GM23338 (cell line): Measurements from ENCODE around the gene PUS3. TPM values are rescaled to one million over a fixed set of nuclear protein-coding genes. Genes with fewer than 3 reads are reported as not detected.

Experiments
- ATAC-seq: fragments of 200-7000 bp; cut with Tn5 transposase; 3 replicates; pipeline ENCODE4 v1.9.1; 2020
- DNase-seq: peaks from one replicate; pipeline ENCODE4 v3.0.0-alpha.2; 2015; ENCODE audit warnings: low spot score
- H2AFZ ChIP-seq: fragments of 200-600 bp; sonication (generic); 2 replicates; pipeline ENCODE4 v1.8.0; 2016; ENCODE audit warnings: antibody characterized with exemption, mild to moderate bottlenecking, moderate library complexity
- H3F3A ChIP-seq: fragments of 200-600 bp; sonication (generic); replicated peaks from 2 replicates; pipeline ENCODE4 v1.8.0; 2017; ENCODE audit warnings: antibody characterized with exemption, mixed run types, low read depth
- H3K27ac ChIP-seq: fragments of 200-600 bp; sonication (generic); 2 replicates; pipeline ENCODE4 v1.6.1; 2016; ENCODE audit warnings: low read depth
- H3K27me3 ChIP-seq: fragments of 200-600 bp; sonication (generic); 2 replicates; pipeline ENCODE4 v1.8.0; 2016; ENCODE audit warnings: mild to moderate bottlenecking, mixed run types, moderate library complexity; ENCODE audit not compliant: insufficient read depth
- H3K36me3 ChIP-seq: fragments of 200-600 bp; sonication (generic); 2 replicates; pipeline ENCODE4 v1.8.0; 2016; ENCODE audit warnings: mild to moderate bottlenecking; ENCODE audit not compliant: insufficient read depth
- H3K4me1 ChIP-seq: fragments of 200-600 bp; sonication (generic); 2 replicates; pipeline ENCODE4 v1.8.0; 2016; ENCODE audit warnings: mild to moderate bottlenecking, moderate library complexity; ENCODE audit not compliant: insufficient read depth
- H3K4me2 ChIP-seq: fragments of 200-600 bp; sonication (generic); 2 replicates; pipeline ENCODE4 v1.7.1; 2017; ENCODE audit warnings: mixed run types
- H3K4me3 ChIP-seq: fragments of 200-600 bp; sonication (generic); 2 replicates; pipeline ENCODE4 v1.6.1; 2016; ENCODE audit warnings: mixed run types
- H3K79me2 ChIP-seq: fragments of 200-600 bp; sonication (generic); replicated peaks from 2 replicates; pipeline ENCODE4 v1.8.0; 2017; ENCODE audit warnings: mild to moderate bottlenecking; ENCODE audit not compliant: insufficient read depth
- H3K9me2 ChIP-seq: fragments of 200-600 bp; sonication (generic); 2 replicates; pipeline ENCODE4 v1.8.0; 2017; ENCODE audit not compliant: insufficient read depth
- H4K20me1 ChIP-seq: fragments of 200-600 bp; sonication (generic); replicated peaks from 2 replicates; pipeline ENCODE4 v1.8.0; 2017; ENCODE audit warnings: mild to moderate bottlenecking; ENCODE audit not compliant: insufficient read depth
- H3K27ac Mint-ChIP-seq: 2 replicates; pipeline ENCODE4 v1.8.0; 2020; ENCODE audit warnings: inconsistent platforms, mild to moderate bottlenecking, moderate library complexity, mixed read lengths
- H3K27me3 Mint-ChIP-seq: 3 replicates; pipeline ENCODE4 v1.8.0; 2022; ENCODE audit warnings: low read depth, mild to moderate bottlenecking, moderate library complexity, mixed read lengths, inconsistent platforms; ENCODE audit not compliant: insufficient read depth, poor library complexity
- H3K36me3 Mint-ChIP-seq: 3 replicates; pipeline ENCODE4 v1.8.0; 2021; ENCODE audit warnings: low read depth, mild to moderate bottlenecking, inconsistent platforms, moderate library complexity, mixed read lengths
- H3K4me1 Mint-ChIP-seq: 3 replicates; pipeline ENCODE4 v1.8.0; 2020; ENCODE audit warnings: mild to moderate bottlenecking, inconsistent platforms, mixed read lengths
- H3K4me3 Mint-ChIP-seq: 3 replicates; pipeline ENCODE4 v1.8.0; 2021; ENCODE audit warnings: moderate library complexity, mild to moderate bottlenecking, inconsistent platforms, mixed read lengths
- H3K9me3 Mint-ChIP-seq: 3 replicates; pipeline ENCODE4 v1.8.0; 2020; ENCODE audit warnings: moderate library complexity, mild to moderate bottlenecking, inconsistent platforms, mixed read lengths
- ETS1 ChIP-seq: IDR thresholded peaks from 2 replicates; pipeline ENCODE4 v1.6.1; 2016; ENCODE audit warnings: antibody characterized with exemption
- EZH2 ChIP-seq: fragments of 200-600 bp; sonication (generic); IDR thresholded peaks from one replicate; pipeline ENCODE4 v1.8.0; 2017; ENCODE audit warnings: antibody characterized with exemption, mild to moderate bottlenecking, low read depth; ENCODE audit not compliant: unreplicated experiment
- JUNB ChIP-seq: IDR thresholded peaks from one replicate; pipeline ENCODE4 v1.6.1; 2016; ENCODE audit warnings: antibody characterized with exemption; ENCODE audit not compliant: unreplicated experiment
- POLR2AphosphoS5 ChIP-seq: IDR thresholded peaks from 2 replicates; pipeline ENCODE4 v1.6.1; 2016; ENCODE audit warnings: antibody characterized with exemption, low read depth
- REST ChIP-seq: IDR thresholded peaks from one replicate; pipeline ENCODE4 v1.6.1; 2018; ENCODE audit warnings: antibody characterized with exemption; ENCODE audit not compliant: unreplicated experiment
- STAT1 ChIP-seq: IDR thresholded peaks from one replicate; pipeline ENCODE4 v1.6.1; 2016; ENCODE audit warnings: antibody characterized with exemption; ENCODE audit not compliant: unreplicated experiment
- ZNF331 ChIP-seq: fragments of 250-450 bp; sonication (Bioruptor Pico); IDR thresholded peaks from 2 replicates; pipeline ENCODE4 v1.5.0; 2020; ENCODE audit warnings: low read depth, mild to moderate bottlenecking, moderate library complexity
- ZNF462 ChIP-seq: fragments of 250-450 bp; sonication (Bioruptor Pico); IDR thresholded peaks from 2 replicates; pipeline ENCODE4 v1.5.0; 2020; ENCODE audit warnings: mild to moderate bottlenecking, moderate library complexity
- polyA plus RNA-seq: library from polyadenylated mRNA; unstranded; fragments of >200 nt; fragmentation: Nextera tagmentation; extraction: Ambion mirVana; gene quantifications from 2 replicates; pipeline ENCODE4 v1.2.1, GENCODE V29; 2016
- total RNA-seq: library from RNA; depleted of rRNA; stranded (reverse); fragments of >200 nt; shearing (Covaris generic); gene quantifications from 2 replicates; pipeline ENCODE4 v1.2.3, GENCODE V29; 2014

Gene PUS3
- total and polyA plus RNA-seq, 2 experiments from 2014 or later: 15.8 to 24.1 TPM

GRCh38 chr11:125938418-125938817 is 35.4 kb upstream of the PUS3 start (continued):
- no peak for TF ChIP-seq ZNF462 (CRISPR knock-in tag)

- TF ChIP-seq EZH2: no peak
- no peak for TF ChIP-seq REST
- TF ChIP-seq ETS1: no peak
- TF ChIP-seq POLR2AphosphoS5: no peak
- TF ChIP-seq STAT1: no peak
- TF ChIP-seq JUNB: no peak
- no peak for TF ChIP-seq ZNF331 (CRISPR knock-in tag)
- Histone ChIP-seq H3K4me3 (no peak overlapping the region), H3K4me1 (peaks cover 10% of the 10 kb centered on the region), H3K9me2 (no peaks in the 10 kb centered on the region), H4K20me1 (no peaks in the 10 kb centered on the region), H3F3A (no peaks in the 10 kb centered on the region), H3K27me3 (no peaks in the 10 kb centered on the region), H3K36me3 (no peaks in the 10 kb centered on the region), H2AFZ (no peak overlapping the region; the same call in 1 of the 2 replicates), H3K79me2 (no peaks in the 10 kb centered on the region), H3K4me2 (no peak overlapping the region), H3K27ac (no peak overlapping the region)
- Mint-ChIP-seq H3K36me3 (no peaks in the 10 kb centered on the region), H3K4me1 (peaks cover 35% of the 10 kb centered on the region), H3K27ac (no peak overlapping the region), H3K4me3 (no peak overlapping the region), H3K27me3 (peaks cover 10% of the 10 kb centered on the region), H3K9me3 (no peaks in the 10 kb centered on the region)
- DNase-seq: no peak
- ATAC-seq: no peak
Measured at GRCh38 chr11:125935618-125936199, 32.7 kb upstream of the PUS3 start.
